Epithelial cell of prostate (primary cell): ENCODE results near the gene CDC45.

Experiments used
- DNase-seq: peaks from one replicate; pipeline ENCODE4 v3.0.0-alpha.2; 2011; ENCODE audit warnings: low read depth, low spot score
- H3K27ac ChIP-seq: fragments of 450-650 bp; 2 replicates; pipeline ENCODE4 v1.5.1; 2017; ENCODE audit warnings: mild to moderate bottlenecking

CDC45 gene

GRCh38 chr22:19466126-19466716 is 13.5 kb upstream of the CDC45 start:
- no peak for DNase-seq

DNA sequence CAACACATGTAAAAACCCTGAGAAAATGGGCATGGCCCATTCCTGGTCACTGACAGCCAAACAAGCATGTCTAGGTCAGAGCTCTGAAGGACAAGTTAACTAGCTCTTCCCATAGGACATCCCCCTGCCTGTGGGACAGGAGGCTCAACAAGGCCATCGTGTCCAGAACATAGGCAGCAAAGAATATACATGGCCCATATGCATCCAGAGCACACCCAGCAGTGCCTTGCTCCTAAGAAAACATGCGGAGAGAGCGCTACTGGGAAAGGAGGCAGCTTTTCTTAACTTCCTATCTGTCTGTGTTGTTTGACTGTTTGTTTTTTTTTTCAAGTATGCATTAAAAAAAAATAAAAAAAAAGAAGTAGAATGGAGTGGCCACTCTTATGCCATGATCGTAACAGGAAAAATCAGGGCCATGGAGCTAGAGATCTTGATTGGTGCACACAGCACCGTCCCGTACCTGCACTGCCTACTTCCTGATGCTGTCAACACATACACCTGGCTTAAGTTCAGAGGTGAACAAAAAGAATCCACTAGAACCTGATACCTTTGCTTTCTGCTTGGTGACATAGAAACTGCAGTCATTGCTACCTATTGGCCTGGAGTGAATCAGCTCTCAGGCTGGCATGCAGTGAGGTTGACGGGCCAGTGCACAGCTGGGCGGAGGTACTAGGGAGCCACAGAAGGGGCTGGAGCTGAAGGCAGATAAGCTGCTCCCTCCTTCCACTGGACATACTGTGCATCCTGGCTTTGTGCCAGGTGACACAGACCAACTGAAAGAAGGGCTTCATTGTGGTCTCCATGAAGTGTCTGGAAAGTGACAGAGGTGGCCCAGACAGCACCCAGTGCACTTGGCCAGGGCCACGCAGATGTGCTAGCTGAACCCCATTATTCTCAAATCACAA is 12.6 kb upstream of the CDC45 start:
- H3K27ac ChIP-seq = no peak overlapping the region
- no peak for DNase-seq

More at GRCh38 chr22:19466126-19466716, 13.5 kb upstream of the CDC45 start:
- H3K27ac ChIP-seq = no peak overlapping the region

DNA sequence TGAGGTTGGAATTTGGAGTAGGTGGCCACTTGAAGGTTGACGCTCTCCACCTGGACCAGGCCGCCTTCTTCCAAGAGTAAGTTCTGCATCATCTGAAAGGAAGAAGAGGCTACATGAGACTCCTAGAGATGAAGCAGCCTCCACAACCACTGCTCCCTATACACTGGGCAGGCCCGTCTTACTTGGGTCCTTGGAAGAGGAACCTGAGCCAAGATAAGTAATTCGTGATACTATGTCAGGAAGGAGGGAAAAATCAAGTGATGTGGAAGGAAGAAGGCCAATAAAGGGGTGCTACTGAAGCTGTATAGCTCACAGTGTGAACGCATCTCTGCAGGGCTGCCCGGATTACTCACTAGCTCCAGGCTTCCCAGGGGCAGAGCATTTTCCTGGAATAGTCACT is 11.8 kb upstream of the CDC45 start:
- DNase-seq = no peak
- H3K27ac ChIP-seq = no peak overlapping the region

DNA sequence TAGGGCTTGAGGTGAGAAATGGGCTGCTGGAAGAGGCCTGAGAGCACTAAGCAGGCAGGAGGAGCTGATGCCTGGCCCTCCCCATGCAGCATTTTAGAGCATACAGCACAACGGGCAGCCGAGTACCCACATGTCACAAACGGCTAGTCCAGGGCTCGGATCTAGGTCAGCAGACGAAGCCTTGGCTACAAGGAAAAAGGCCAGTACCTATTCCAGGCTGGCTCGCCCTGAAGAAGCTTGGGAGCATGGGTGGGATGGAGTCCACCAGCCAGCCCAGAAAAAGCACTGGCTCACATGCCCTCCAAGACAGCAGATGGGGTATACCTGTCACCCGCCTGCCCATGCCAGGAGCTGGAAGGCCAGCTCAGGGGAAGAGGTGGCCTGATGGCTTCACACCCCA is 10.3 kb upstream of the CDC45 start:
- DNase-seq = no peak
- no peak overlapping the region for H3K27ac ChIP-seq

DNA sequence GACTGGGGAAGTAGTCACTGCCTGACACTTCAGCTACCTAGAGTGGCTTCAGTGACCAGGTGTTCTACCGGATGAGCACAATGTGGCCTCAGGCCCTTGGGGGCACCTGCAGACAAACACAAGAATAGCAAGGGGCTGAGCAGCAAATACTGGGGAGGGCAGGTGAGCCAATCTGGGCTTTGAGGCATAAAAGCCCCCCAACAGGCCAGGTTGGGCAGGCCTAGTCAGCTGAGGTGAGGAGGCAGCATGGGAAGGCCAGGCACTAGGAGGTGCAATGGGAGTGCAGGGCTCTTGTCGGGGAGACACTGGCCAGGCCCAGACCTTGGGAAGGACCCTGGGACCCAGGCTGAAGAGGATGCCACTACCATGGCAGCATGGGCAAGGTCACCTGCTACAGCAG is 9.7 kb upstream of the CDC45 start:
- DNase-seq = no peak
- no peak overlapping the region for H3K27ac ChIP-seq

DNA sequence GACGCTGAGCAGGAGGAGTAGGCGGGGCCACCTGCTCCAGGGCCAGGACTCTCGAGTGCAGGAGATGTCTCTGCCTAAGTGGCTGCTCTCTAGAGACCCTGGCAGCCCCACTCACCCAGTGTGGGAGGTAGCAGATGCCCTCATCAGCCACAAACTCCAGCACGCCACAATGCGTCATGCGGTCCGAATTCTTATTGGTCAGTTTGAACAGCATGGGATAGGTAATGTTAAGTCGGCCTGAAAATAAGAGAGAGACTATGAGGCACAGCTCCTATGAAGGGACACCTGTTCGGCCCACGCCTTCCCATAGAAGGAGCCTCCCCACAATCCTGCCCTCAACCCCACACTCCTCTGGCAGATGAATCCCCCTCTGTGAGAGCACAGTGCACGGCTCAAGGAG is 8.1 kb upstream of the CDC45 start:
- H3K27ac ChIP-seq = no peak overlapping the region
- DNase-seq = no peak

DNA sequence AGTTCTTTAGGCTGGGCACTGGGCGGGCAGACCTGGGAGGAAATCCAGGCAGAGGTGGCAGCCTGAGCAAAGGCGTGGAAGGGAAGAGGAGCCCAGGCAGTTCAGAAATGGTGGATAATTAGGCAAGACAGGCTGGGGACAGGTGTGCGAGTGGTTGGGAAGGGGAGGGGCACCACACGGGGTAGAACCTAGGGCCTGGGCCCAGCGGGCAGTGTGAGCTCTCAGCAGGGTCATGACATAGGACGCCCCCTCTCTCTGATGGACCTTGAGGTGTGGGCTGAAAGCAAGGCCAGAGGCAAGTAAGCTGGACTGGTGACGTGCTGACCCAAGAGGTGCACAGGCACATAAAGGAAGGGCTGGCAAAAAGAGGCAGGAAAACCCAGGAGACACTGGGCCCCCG is 7.5 kb upstream of the CDC45 start:
- H3K27ac ChIP-seq = no peak overlapping the region
- no peak for DNase-seq

DNA sequence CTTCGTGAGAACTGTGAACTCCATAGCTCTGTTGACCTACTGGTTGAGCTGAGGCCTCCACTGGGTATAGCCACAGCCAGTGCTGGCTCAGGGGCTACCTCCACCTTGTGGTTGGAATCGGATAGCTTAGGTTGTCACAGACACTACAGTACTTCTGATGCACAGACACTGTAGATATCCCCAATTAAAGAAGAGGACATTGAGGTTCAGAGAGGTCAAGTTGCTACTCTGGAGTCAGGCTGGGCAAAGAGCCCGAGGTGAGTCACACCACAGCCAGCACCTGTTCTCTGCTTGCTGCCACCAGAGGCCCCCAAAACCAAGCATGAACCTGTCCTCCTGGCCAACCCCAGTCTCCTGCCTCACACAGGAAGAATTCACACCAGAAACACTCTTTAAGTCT is 6.1 kb upstream of the CDC45 start:
- no peak for DNase-seq
- no peak overlapping the region for H3K27ac ChIP-seq

GRCh38 chr22:19476023-19476422 is 3.7 kb upstream of the CDC45 start:
- peak overlapping the region; percentile 49 for H3K27ac ChIP-seq
- no peak for DNase-seq

- no peak for DNase-seq
- peak overlapping the region; percentile 92 for H3K27ac ChIP-seq
Measured at GRCh38 chr22:19477321-19478044, 2.2 kb upstream of the CDC45 start.

DNA sequence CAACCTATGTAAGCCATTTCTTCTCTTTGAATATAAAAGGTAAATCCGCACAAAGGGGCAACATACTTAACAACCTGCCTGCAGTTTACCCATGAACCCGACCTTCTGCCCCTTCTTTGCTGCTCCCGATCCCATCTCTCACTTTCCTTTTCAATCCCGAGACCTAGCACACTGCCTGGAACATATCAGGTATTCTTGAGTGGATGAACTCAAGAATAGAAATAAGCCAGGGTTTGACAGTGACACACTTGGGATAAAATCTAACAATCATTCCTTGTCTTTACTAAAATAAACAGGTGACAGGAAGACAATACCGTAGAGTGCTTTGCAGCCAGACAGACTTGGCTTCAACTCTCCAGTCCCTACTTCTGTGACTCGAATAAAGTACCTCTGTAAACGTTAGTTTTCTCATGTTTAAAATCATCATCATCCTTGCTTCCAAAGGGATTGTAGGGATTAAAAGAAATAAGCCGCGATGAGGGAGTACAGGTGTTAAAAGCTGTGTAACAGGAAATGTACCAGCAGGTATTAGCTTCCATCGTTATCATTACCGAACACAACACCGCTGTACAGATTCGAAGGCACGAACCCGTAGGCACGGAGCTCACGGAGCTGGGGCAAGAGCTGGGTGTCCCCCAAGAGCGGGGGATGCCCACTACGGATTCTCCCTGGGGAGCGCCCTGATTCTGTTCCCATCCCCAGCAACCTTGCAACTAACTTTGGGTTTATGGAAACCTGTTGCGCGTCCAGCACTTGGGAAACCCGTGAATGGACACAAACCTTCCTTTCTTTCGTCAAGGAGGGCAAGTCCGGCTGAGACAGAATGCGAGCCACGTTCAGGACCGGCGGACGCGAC is 1.4 kb upstream of the CDC45 start:
- peak overlapping the region; percentile 92 for H3K27ac ChIP-seq
- DNase-seq = no peak

GRCh38 chr22:19478901-19479354 is 792 bp upstream of the CDC45 start, which contains the start of gene UFD1:
TSS of gene UFD1 (minus strand) at chr22:19479193. CDS start at chr22:19479085, 108 bp downstream.
- DNase-seq = peak; percentile 24
- H3K27ac ChIP-seq = peak within 1 kb of the TSS; percentile 92

GRCh38 chr22:19480173-19480568 is 451 bp downstream of the CDC45 start:
- no peak overlapping the region for H3K27ac ChIP-seq
- DNase-seq = no peak

DNA sequence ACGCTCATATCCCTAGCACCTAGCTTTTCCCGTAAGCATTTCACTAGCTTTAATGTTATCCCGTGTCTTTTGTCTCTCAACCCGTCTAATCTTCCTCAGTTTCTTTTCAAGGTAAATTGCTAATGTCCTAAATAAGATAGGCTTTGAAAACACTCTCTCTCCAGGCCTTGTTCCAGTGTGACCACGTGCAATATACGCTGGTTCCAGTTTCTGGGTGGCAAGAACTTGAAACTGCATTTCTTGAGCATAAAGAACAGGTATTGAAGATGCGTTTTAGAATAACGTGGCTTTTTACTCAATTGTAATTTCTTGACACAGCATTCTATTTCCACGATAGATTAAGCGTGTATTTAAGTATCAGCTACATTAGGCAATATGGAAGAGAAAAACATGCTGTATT is 1.1 kb downstream of the CDC45 start:
- H3K27ac ChIP-seq = no peak overlapping the region

GRCh38 chr22:19482297-19482696 is 2.6 kb downstream of the CDC45 start:
- H3K27ac ChIP-seq = no peak overlapping the region
- DNase-seq = no peak

More for the DNA sequence above, 1.1 kb downstream of the CDC45 start:
- no peak for DNase-seq

- no peak for DNase-seq
Measured at GRCh38 chr22:19483481-19484244, 3.9 kb downstream of the CDC45 start.

DNA sequence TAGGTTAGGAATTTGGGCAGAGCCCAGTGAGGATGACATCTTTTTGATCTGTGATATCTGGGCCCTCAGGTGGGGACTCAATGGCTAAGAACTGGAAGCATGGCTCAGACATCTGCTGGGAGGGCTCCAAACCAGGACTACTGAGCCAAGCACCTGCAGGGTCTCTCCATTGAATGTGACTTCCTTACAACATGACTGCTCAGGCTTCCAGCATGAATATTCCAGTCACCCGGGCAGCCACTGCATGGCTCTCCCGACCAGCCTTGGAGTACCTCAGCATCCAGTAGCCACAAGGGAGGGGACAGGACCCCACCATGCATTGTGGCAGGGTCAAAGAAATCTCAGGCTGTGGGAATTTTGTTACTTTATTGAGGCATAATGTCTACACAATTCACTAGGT is 8.6 kb downstream of the CDC45 start:
- DNase-seq = no peak
- no peak overlapping the region for H3K27ac ChIP-seq

More at GRCh38 chr22:19483481-19484244, 3.9 kb downstream of the CDC45 start:
- peak overlapping the region; percentile 68 for H3K27ac ChIP-seq

- no peak overlapping the region for H3K27ac ChIP-seq
- no peak for DNase-seq
Measured at GRCh38 chr22:19488884-19489843, 9.4 kb downstream of the CDC45 start.
